GM15510 (cell line): ENCODE results near the gene FKTN.

ENCODE experiments used
- POLR2A ChIP-seq: IDR thresholded peaks from 3 replicates; pipeline ENCODE4 v1.6.1; 2011; ENCODE audit warnings: borderline replicate concordance; ENCODE audit not compliant: insufficient read length; ENCODE audit errors: extremely low read depth

FKTN gene

GRCh38 chr9:105636331-105636730 lies 78.4 kb downstream of the FKTN start:
- TF ChIP-seq POLR2A: no peak

- TF ChIP-seq POLR2A: no peak
Observed at GRCh38 chr9:105637787-105638395, 80.0 kb downstream of the FKTN start.

- TF ChIP-seq POLR2A: no peak
Observed at GRCh38 chr9:105639936-105640335, 82.0 kb downstream of the FKTN start.

GRCh38 chr9:105643795-105644194 lies 85.9 kb downstream of the FKTN start:
- TF ChIP-seq POLR2A: no peak

GRCh38 chr9:105646879-105647594 lies 89.1 kb downstream of the FKTN start:
- TF ChIP-seq POLR2A: no peak

- no peak for TF ChIP-seq POLR2A
Observed at GRCh38 chr9:105647595-105648349, 89.8 kb downstream of the FKTN start.

- TF ChIP-seq POLR2A: no peak
Observed at GRCh38 chr9:105651806-105652205, 93.9 kb downstream of the FKTN start.

GRCh38 chr9:105656131-105656921 lies 98.4 kb downstream of the FKTN start:
- TF ChIP-seq POLR2A: no peak

GRCh38 chr9:105658351-105658750 lies 100.4 kb downstream of the FKTN start:
- no peak for TF ChIP-seq POLR2A

- no peak for TF ChIP-seq POLR2A
Observed at GRCh38 chr9:105661011-105661410, 103.1 kb downstream of the FKTN start.

- TF ChIP-seq POLR2A: no peak
Observed at GRCh38 chr9:105662184-105663104, 104.5 kb downstream of the FKTN start, which contains the start of gene TAL2. TSS of gene TAL2 (plus strand) at chr9:105662457. CDS start at chr9:105662497, 40 bp downstream.

GRCh38 chr9:105663914-105664313 lies 106.0 kb downstream of the FKTN start:
- TF ChIP-seq POLR2A: no peak

- TF ChIP-seq POLR2A: no peak
Observed at GRCh38 chr9:105667867-105668266, 109.9 kb downstream of the FKTN start.

- TF ChIP-seq POLR2A: no peak
Observed at GRCh38 chr9:105670315-105670714, 112.4 kb downstream of the FKTN start.
